GM18520 (cell line): Measurements from ENCODE around the gene NIPAL4.
"Not testable (repeated sequence)": the region's sequence is repeated elsewhere in the genome, so short reads cannot be mapped to it uniquely, and the experiment has no call there.

Source experiments
- ATAC-seq: cut with Tn5 transposase; IDR thresholded peaks from one replicate; pipeline ENCODE4 v1.9.1; 2021; ENCODE audit not compliant: unreplicated experiment

NIPAL4 gene

DNA sequence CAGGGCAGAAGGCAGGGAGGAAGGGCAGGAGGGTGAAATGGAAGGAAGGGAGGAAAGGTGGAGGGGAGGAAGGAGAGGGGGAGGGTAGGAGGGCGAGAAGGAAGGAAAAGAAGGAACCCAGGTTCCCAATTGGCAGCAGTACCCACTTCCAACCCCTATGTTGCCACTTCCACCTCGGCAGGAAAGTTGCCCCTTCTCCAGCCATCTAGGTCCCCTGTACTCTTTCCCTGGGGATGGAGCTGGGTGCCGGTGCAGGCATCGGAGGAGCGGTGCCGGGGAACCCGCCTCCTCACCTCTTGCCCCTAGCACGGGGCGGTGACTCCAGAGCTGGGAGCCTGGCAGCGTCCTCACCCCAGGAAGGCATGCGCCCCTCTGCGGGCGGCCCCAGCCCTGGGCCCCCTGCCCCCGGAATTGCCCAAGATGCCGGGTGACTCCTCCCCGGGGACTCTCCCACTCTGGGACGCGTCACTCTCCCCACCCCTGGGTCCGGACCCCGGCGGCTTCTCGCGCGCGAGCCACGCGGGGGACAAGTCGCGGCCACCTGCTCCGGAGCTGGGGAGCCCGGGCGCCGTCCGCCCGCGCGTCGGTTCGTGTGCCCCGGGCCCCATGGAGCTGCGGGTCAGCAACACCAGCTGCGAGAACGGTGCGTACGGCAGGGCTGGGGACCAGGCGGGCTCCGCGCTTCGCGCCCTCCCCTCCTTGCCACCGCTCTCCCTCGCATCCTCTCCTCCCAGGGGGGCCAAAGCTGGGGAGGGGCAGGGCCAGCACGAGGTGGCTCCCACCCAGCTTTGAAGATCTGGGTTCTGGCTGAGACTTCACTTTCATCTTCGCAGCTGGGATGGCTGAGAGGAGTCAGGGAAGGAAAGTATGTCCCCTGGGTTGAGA is at the start of gene NIPAL4:
TSS of gene NIPAL4 (plus strand) at position 499 of the 885 bp plus-strand sequence. CDS start at position 607, 108 bp downstream.
- ATAC-seq, result no peak

DNA sequence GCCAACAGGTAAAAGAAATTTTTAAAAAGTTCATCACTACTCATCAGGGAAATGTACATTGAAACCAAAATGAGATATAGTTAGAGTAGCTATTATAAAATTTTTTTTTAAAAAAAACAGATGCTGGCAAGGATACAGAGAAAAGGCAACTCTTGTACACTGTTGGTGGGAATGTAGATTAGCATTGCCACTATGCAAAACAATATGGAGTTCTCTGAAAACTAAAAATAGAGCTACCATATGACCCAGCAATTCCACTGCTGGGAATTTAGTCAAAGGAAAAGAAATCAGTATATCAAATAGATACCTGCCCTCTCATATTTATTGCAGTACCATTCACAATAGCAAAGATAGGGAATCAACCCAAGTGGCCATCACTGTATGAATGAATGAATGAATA is 44.2 kb upstream of the NIPAL4 start:
- ATAC-seq, result no peak

DNA sequence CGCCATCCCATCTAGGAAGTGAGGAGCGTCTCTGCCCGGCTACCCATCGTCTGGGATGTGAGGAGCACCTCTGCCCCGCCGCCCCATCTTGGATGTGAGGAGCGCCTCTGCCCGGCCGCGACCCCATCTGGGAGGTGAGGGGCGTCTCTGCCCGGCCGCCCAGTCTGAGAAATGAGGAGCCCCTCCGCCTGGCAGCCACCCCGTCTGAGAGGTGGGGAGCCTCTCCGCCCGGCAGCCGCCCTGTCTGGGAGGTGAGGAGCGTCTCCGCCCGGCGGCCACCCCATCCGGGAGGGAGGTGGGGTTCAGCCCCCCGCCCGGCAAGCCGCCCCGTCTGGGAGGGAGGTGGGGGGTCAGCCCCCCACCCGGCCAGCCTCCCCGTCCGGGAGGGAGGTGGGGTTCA is 40.5 kb upstream of the NIPAL4 start:
- not testable (repeated sequence) for ATAC-seq

DNA sequence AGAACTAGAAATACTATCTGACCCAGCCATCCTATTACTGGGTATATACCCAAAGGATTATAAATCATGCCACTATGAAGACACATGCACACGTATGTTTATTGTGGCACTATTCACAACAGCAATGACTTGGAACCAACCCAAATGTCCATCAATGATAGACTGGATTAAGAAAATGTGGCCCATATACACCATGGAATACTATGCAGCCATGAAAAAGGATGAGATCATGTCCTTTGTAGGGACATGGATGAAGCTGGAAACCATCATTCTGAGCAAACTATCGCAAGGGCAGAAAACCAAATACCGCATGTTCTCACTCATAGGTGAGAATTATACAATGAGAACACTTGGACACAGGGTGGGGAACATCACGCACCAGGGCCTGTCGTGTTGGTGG is 30.1 kb upstream of the NIPAL4 start:
- not testable (repeated sequence) for ATAC-seq

DNA sequence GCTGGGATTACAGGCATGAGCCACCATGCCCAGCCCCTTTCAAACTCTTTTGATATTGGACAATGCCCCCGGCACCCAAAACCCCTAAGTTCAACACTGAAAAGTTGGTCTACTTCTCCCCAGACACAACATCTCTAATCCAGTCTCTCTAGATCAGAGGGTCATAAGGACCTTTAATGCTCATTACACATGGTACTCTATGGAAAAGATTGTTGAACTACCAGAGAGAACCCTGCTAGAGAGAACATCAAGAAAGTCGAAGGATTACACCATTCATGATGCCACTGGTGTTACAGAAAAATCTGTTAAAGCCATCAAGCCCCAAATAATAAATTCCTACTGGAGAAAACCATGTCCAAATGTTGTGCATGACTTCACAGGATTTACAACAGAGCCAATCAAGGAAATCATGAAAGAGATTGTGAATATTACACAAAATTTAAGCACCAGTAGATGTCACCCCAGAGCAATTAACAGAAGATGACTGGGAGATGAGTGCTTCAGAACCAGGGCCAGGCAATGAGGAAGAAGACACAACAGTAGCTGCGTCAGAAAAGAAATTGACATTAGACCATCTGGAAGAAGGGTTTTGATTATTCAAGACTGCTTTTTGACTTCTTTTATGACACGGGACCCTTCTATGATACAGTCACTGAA is 28.3 kb upstream of the NIPAL4 start:
- no peak for ATAC-seq

DNA sequence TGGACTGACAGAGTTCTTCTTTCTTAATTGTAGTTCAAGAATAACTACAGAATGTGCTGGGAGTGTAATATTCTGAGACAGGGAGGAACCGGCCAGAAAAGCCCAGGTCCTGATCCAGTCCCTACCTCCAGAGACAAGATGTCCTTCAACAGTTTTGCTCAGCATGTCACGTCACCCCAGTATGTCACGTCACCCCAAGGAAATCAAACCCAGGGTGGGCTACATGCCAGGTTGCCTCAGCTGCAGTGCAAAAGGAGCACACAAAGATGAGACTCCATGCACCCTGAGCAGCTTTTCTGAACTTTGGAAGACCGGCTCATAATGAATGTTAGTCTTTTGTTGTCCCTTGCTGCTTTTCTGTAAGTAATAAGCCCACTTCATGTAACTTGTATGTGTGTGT is 25.9 kb upstream of the NIPAL4 start:
- no peak for ATAC-seq

DNA sequence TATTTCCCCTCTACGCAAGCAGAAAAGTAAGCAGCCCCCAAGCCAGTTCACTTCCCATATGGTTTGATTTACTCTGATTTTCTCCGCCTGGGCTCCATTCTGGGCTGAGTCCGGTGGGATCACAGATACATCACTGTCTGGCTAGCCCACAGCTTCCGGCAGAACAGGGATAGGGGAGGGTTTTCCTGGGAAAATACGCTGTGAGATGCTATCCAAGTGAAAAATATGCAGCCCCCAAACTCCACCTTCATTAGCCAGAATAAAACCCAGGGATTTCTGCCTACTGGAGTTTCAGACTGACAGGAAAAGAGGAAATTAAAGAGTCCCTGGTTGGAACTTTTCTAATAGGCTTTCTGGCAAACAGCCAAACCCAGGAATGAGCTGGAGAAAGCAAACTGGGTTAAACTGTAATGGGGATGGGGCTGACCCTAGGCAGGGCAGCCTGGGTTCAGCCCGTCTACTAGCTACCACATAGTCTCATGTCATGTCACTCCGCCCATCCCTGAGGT is 16.9 kb upstream of the NIPAL4 start:
- no peak for ATAC-seq

DNA sequence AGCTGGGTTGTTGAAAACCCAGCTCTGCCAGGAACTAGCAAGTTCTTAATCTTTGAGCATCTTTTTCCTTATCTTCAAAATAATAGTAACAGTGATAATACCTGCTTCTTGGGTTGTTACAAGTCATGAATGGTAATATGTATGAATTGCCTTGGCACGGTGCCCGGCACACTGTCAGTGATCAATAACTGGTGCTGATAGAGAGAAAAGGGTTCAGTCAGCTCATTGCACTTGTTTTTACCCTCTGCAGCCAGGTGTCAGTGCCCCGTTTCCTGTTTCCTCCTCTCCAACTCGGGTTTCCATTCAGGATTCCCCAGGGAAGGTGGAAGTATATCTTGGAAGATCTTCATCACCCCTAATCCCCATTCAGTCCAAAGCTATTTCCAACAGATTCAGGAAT is 15.8 kb upstream of the NIPAL4 start:
- no peak for ATAC-seq

DNA sequence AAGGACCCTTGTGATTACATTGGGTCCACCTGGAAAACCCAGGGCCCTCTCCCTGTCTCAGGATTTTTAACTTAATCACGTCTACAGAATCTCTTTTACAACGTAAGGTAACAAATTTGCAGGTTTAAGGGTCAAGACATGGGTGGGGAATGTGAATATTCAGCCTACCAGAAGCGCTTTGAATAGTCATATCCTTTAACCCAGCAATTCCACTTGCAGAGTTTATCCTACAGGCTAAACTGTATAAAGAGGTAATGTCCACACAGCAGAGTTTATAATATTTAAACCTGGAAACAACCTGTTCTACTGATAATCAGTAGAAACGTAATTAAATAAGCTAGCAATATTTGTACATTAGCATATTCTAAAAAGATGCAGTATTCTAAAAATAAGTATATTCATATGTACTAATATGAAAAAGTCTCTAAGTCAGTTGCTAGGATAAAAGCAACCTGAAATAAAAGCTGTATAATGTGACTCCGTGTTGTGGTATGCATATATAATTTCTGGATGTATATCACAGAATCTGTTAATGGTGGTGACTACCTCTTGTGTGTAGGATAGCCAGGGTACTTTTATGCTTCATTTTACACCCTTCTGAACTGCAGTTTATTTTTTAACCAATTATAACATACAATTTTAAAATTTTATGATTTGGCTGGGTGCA is 14.1 kb upstream of the NIPAL4 start:
- no peak for ATAC-seq

DNA sequence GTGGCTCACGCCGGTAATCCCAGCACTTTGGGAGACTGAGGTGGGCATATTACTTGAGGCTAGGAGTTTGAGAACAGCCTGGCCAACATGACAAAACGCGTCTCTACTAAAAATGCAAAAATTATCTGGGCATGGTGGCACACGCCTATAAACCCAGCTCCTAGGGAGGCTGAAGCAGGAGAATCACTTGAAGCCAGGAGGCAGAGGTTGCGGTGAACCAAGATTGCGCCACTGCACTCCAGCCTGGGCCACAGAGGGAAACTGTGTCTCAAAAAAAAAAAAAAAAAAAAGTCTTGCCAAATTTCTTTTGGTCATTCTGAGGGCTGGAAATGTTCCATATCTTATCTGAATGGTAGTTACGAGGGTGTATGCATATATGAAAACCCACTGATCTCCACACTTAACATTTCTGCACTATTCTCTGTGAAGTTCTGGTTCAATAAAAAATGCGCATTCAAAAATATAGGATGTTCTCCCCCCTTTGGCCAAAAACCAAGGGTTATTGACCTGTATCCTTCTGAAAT is 13.5 kb upstream of the NIPAL4 start:
- ATAC-seq, result no peak

DNA sequence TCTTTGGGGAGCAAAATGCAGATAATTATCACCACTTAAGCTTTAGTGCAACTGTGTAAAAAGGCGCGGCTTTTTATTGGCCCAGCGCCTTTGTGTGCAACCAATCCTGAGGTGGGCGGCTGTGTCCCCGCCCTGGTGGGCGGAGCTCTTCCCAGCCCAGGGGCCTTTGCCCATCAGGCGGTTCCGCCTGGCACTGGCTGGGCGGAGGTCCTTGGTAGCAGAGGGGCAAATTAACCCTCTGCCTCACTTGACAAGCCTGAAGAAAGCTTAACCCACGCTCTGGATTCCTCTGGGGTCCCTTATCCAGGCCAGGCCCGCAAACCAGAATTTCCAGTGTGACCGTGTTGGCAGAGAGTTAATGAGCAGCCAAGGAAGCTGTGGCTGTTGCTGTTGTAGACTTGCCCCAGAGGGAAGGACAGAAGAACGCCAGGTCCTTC is 12.8 kb upstream of the NIPAL4 start:
- ATAC-seq, result no peak

DNA sequence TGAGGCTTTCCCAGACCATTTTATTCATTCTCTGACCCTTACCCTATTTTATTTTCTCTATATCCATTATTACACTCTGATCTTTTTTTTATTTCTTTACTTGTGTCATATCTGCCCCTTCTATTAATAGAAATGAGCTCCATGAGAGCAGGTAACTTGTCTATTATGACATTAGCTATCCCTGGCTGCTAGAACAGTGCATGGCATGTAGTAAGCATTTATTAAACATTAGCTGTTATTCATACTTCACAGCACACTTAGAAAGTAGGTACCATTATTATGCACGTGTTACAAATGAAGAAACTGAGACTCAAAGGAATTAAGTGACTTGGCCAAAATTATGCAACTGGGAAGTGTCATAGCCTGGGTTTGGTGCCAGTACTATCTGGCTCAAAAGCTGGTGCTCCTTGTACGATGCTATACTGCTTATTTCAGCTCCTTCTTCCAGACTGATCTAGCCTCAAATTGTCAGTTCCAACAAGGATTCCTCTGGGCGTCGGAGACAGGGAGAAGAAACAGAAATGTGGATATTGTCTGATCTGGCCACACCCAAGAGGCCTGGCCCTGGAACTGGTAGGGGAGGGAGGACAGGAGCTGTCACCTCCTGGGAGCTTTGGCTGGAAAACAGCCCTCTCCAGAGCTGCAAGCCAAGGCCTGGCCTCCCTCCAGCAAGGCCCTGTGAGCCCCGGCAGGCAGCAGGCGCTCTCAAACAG is 10.8 kb upstream of the NIPAL4 start:
- ATAC-seq, result no peak

DNA sequence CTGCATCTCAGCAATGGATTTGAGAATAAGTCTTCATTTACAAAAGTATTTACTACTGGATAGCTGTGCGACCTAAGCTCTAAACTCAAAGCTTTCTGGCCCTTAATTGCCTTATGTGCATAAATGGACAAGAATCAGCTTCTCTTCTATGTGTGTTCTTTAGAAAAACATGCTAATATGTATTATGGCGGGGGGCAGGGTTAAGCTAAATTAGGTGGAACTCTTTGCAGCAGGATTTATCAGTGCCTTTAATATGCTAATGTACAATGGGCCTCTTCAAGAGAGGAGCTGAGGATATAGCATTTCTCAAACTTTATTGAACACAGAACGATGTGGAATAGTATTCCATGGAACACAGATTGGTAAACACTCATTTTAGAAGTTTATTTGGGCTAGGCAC is 10.0 kb upstream of the NIPAL4 start:
- no peak for ATAC-seq

DNA sequence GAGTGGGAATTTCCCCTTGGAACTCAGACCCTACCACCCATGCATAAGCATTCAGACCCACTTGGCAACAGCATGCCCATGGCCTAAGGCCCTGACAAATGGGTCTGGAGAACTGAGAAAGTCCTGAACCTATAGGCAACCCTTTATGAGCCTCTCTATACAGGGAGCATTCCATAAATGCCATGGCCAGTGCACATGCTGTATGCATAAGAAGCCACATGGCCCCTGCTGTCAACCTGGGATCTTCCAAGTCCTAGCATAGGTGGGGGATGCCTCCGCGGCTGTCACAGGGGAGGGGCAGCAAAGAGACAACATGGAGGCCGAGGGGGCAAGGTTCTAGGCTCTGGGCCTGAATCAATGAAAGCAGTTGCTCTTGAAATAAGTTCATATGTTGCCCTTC is 8.2 kb upstream of the NIPAL4 start:
- ATAC-seq, result no peak

DNA sequence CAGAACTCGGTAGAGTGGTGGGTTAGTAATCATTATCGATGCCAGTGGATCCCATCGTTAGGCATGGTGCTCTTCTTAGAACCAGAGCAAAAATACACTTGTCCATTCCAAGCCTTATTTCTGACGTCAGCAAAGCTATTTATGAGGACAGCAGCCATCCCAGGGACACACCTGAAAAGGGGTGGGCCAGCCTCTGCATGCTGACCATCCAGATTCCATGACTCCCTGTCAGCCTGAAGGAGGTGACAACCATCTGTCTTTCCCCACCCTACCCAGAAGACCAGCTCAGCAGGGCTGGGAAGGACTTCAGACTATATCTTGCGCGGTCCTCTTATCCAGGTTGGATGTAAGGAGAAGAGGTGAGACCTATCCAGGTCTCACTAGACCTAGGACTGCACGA is 5.7 kb upstream of the NIPAL4 start:
- ATAC-seq, result no peak

DNA sequence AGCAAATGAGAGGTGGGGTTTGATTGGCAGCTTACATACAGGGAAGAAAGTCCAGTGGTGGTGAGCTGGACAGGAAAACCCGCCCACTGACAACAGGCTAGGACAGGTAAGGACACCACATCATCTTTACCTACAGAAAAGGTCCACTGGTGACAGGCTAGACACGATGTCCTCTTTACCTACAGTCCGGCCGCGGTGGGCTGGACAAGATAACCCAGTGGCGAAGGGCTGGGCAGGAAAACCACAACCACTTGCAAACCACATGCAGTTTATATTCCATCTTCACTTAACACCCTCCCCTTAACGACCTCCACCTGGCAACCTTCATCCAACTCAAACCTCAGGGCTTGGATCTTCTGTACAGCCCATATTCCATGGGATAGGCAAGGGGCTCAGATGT is 5.0 kb upstream of the NIPAL4 start:
- no peak for ATAC-seq

DNA sequence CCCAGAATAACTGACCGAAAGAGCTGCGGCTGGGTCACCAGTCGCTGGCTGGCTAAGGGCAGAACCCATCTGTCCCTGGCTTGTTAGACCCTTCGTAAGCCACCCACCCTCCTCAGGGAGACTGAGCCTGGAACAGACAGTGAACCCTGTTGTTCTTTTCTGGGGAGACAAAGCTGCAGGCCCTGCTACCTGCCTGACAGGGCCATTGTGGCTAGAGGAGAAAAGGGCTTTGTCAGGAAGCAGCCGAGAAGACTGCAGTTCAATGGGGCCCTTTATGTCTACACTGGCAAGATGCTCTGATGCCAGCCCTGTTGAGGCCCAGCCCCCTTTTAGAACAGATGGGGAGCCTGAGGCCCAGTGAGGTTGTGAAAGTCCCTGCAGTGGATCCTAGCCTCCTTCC is 3.7 kb upstream of the NIPAL4 start:
- no peak for ATAC-seq

DNA sequence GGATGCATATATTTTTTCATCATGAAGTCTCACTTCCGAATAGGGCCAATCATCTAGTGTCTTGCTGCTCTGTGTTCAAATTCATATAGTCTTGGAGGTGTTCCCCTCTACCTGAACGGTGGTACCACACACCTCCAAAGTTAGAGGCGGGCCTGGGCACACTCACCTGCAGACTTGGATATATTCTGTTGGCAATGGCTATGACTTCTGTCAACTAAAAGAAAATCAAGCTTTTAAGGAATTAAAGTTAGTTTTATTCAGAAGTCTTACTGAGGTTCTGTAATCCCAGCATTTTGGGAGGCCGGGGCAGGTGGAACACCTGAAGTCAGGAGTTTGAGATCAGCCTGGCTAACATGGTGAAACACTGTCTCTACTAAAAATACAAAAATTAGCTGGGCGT is 2.6 kb upstream of the NIPAL4 start:
- ATAC-seq, result no peak

DNA sequence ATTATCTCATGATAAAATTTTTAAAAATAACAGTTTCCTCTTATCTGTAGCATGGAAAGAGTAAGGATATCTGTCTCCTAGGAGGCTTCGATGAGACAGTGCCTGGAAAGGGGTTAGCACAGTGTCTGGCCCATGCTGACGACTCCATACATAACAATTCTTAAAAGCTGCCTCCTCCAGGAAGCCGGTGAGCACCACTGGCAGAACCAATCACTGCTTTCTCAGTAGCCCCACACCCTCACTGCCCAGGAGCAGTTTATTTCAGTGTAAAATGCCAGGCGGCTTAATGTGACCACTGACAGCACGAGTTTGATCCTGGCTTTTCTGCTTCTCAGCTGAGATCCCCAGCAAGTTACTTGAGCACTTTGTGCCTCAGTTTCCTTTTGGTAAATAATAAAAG is 1.2 kb upstream of the NIPAL4 start:
- no peak for ATAC-seq

DNA sequence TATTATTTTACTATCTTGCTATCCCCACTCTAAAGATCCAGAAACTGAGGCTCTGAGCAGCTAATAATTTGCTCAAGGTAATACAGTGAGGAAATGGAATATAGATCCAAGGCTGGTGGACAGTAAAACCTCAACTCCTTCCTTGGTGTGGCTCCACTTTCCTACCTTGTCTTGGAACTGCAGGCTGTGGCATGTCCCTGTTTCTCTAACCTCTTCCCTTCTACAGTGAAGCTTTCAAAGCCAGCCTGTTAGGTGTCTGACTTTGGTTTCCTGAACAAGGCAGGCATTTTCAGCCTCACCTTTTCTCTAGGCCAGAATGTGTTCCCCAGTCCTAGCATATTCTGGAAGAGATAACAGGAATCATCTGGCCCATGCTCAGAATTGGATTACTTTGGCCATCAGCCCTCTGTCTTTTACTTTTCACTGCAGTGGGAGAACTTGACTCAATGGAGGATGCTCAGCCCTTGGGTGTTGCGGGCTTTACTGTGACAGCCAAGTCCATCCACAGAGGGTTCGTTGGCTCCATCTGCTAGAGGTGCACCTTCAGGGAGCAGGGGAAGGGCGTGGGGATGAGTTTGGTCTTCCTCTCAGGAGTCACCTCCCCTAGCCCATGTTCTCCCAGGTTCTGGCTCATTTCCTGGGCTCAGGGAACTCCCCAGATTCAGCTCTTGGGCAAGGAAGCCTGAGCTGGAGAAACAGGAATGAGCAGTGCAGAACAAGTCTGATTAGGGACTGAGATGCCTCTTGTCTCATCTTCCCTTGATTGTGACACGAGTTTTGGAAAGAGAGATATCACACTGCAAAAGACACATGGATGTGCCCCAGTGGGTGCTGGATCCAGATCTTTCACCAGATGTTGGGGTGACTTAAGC is 1.1 kb downstream of the NIPAL4 start:
- ATAC-seq, result no peak
